ENCODE measurements around the gene CHRNA1. TPM values are rescaled to one million over a fixed set of nuclear protein-coding genes. Genes with fewer than 3 reads are reported as not detected.

CHRNA1 gene
- total RNA-seq, 1 experiment from 2014 or later: not detected

- Histone ChIP-seq H3K18ac (ENCODE audit: insufficient read length, low read depth, low read length) (no peak overlapping the region), H3K4me1 (ENCODE audit: insufficient read depth, low read length) (peaks cover 10% of the 10 kb centered on the region; the same call in 1 of the 2 replicates), H2BK12ac (ENCODE audit: insufficient read length, low read depth, low read length) (no peak overlapping the region), H2BK20ac (ENCODE audit: low read depth, low read length, poor library complexity, severe bottlenecking) (no peak overlapping the region), H3K4me2 (ENCODE audit: insufficient read depth, insufficient read length, low read length) (no peak overlapping the region), H4K8ac (replicated peaks; ENCODE audit: insufficient read length, low read depth, low read length) (no peak overlapping the region), H3K14ac (ENCODE audit: insufficient read depth, low read length) (no peak overlapping the region; the same call in 1 of the 2 replicates), H3K79me1 (ENCODE audit: insufficient read depth, low read depth, low read length, poor library complexity, severe bottlenecking) (no peaks in the 10 kb centered on the region), H3K27me3 (ENCODE audit: insufficient read depth, low read length) (no peaks in the 10 kb centered on the region), H2AK5ac (ENCODE audit: insufficient read length, low read length) (no peak overlapping the region), H4K5ac (ENCODE audit: insufficient read length, low read depth, low read length) (no peak overlapping the region), H3K9me3 (ENCODE audit: control insufficient read depth, low read depth, low read length) (no peaks in the 10 kb centered on the region), H3K27ac (ENCODE audit: insufficient read length, low read depth, low read length) (no peak overlapping the region), H4K20me1 (ENCODE audit: control insufficient read depth, insufficient read depth, insufficient read length) (no peaks in the 10 kb centered on the region), H4K91ac (ENCODE audit: insufficient read length, low read depth, low read length) (no peak overlapping the region), H3K23me2 (ENCODE audit: insufficient read length, low read depth, low read length, poor library complexity, severe bottlenecking) (no peaks in the 10 kb centered on the region), H3K4ac (ENCODE audit: low read depth, low read length) (no peak overlapping the region), H2BK15ac (ENCODE audit: low read depth, low read length) (no peak overlapping the region), H3T11ph (ENCODE audit: low read length) (no peak overlapping the region), H3K79me2 (ENCODE audit: insufficient read depth, low read length) (no peaks in the 10 kb centered on the region), H2BK5ac (ENCODE audit: insufficient read length, low read length) (no peak overlapping the region), H3K23ac (ENCODE audit: insufficient read length, low read depth, low read length) (no peak overlapping the region), H2AFZ (ENCODE audit: low read length) (no peak overlapping the region), H3K56ac (ENCODE audit: insufficient read length, low read depth, low read length) (no peak overlapping the region), H2BK120ac (ENCODE audit: low read depth, low read length, poor library complexity, severe bottlenecking) (no peak overlapping the region), H3K9ac (ENCODE audit: extremely low read depth, insufficient read length, low read length) (no peak overlapping the region)
- Mint-ChIP-seq H3K4me3 (peak overlapping the region in 1 of 2 experiments; percentile 5; a peak in 1 of 5 replicates), H3K36me3 (ENCODE audit: insufficient read depth in 1 of 3, low read depth in 3 of 3) (0 out of 7 replicates have a peak, but pooled peaks cover 0 to 4% (median 0%) of the 10 kb centered on the region in 3 experiments), H3K27me3 (ENCODE audit: low read depth) (no peaks in the 10 kb centered on the region), H3K4me1 (peaks cover 40 to 45% of the 10 kb centered on the region in 2 experiments), H3K27ac (peak overlapping the region; percentile 1 to 46 (median 17); a peak in 4 of 7 replicates), H3K9me3 (no peaks in the 10 kb centered on the region; a peak in 1 of 5 replicates)
- TF ChIP-seq CTCF (conservative IDR thresholded peaks at IDR 0.05): no peak
- no CpG with 5 or more reads among the region's 9 CpGs for WGBS (ENCODE audit: extremely low coverage, insufficient read length, low lambda C conversion rate)
- no peak for DNase-seq
These were observed 4.3 kb upstream of the CHRNA1 start for GRCh38 chr2:174768557-174768956.

Data from H9 (cell line).